Left ventricle myocardium superior (tissue), 1 donor: ENCODE measurements around the gene AGAP1. TPM values are rescaled to one million over a fixed set of nuclear protein-coding genes. Genes with fewer than 3 reads are reported as not detected.

ENCODE experiments used
- ATAC-seq: fragments of 200-7000 bp; cut with Tn5 transposase; one replicate; pipeline ENCODE4 v1.9.1; 2020; ENCODE audit warnings: mild to moderate bottlenecking, moderate library complexity
- DNase-seq: peaks from one replicate; pipeline ENCODE4 v3.0.0-alpha.2; 2020
- intact Hi-C: fragments of 100-400 bp; cut with micrococcal nuclease; formaldehyde crosslinking; loops from one replicate; pipeline ENCODE4 v1.11.0; 2022
- total RNA-seq: library from RNA; stranded (reverse); fragmentation: NEBNext Ultra II Directional; extraction: Animal tissue kit (Norgen Biotek cat#: 25700); gene quantifications from one replicate; pipeline ENCODE4 v1.2.1, GENCODE V29; 2021
- donor health status: DM: no; HTN: yes; CAD: no; lungs with severe emphysema.

Gene AGAP1
- total RNA-seq, 1 donor from 2014 or later: 22.3 TPM

DNA sequence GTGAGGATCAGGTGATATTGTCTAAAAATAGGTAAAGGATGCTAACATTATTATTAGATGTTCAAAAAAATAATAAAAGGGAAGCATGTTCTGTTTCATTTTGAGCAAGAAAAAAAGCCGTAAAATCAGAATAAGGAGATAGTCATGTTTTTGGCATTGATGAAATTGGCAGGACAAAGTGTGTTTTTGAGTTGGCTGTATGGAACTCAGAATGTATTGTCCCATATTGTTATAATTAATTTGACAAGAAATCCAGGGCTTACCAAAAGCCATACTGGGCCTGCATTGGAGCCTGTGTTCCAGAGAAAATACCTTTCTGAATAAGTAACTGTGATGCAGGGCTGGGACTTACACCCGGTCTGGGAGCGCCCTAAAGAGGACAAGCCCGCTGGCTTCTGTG, 232.0 kb downstream of the AGAP1 start:
- intact Hi-C loops: no loop called here
- ATAC-seq (peak; percentile 5), DNase-seq (no peak)

DNA sequence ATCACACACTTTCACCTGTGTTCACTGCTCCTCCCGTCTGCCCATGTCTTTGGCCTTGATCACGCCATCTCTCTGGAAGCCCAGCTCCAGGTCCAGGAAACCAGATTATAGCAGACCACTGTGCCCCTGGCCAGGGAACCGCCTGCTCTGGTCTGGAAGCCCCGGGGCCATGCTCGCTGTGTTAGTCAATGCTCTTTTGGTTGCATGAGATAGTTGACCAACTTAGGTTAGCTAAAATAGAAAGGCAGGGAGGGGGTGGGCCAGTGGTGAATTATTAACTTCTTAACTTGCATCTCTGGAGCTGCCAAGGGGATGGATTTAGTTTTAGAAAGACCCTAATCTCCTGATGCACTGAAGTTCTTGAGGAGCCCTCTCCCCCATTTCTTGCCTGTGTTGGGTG, 232.7 kb downstream of the AGAP1 start:
- intact Hi-C loops: no loop called here
- DNase-seq: no peak
- ATAC-seq: no peak

GRCh38 chr2:235727174-235727573, 233.3 kb downstream of the AGAP1 start:
- intact Hi-C loops: no loop called here
- peak; percentile 3 for ATAC-seq

GRCh38 chr2:235727891-235728799, 234.3 kb downstream of the AGAP1 start:
- intact Hi-C loops: no loop called here
- DNase-seq: no peak
- ATAC-seq: no peak

More at GRCh38 chr2:235727174-235727573, 233.3 kb downstream of the AGAP1 start:
- no peak for DNase-seq

GRCh38 chr2:235728800-235729556, 235.1 kb downstream of the AGAP1 start:
- ATAC-seq (peak; percentile 66), DNase-seq (peak; percentile 88)
- intact Hi-C loops: no loop called here

DNA sequence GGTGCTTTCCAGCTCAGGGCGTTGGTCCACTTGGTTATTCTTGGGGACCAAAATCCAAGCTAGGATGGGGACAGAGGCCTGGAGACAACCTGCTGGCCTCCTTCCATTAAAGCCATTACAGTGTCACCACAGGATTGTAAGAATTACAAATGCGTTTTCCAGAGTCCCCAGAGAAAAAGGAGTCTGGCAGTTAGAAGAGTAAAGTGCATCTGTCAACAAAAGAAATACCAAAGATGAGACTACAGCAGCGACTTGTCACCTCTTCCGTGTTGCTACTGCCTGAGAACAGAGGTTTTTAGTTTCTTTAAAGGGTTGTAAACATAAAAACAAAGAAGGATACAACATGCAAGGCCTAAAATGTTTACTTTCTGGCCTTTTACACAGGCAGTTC, 235.7 kb downstream of the AGAP1 start:
- intact Hi-C loops: no loop called here
- ATAC-seq (no peak), DNase-seq (no peak)

DNA sequence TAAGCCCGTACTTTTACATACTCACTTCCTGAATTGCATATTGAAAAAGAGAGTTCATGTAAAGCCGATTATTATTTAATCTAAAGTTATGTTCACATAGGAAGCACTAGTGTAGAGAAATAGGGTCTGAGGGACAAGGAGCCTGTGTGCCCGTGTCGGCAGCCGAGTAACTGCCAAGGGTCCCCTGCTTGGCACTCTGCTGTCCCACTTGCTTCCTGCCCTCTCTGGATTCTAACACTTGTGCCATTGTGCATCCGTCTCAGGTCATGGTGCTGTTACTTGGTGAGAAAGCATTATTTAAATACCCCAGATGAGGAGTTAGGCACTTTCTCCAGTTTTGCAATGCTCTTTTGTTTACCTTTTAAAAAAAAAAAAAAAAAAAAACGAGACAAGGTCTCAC, 236.3 kb downstream of the AGAP1 start:
- DNase-seq: no peak
- ATAC-seq: no peak
- intact Hi-C loops: no loop called here

DNA sequence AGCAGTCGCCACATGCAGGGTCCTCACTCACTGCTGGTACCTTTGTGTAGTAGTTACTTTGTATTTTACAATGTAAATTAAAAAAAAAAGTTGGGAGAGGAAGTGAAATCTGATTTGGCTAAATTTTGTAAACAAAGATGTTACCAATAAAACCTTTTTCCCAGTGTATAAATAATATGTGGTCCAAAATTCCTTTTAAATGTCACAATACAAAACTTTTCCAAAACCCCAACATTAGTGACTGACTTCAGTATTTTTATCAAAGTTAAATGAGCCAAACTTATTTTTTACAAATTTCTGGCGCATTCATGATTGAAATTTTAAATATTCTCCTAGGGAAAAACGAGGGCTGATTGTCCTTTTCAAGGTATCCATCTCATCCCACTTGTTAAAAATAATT, 239.9 kb downstream of the AGAP1 start:
- ATAC-seq (no peak), DNase-seq (no peak)
- intact Hi-C loops: no loop called here

- ATAC-seq (peak; percentile 8), DNase-seq (no peak)
- intact Hi-C loops: no loop called here
These were observed 240.3 kb downstream of the AGAP1 start for GRCh38 chr2:235734168-235734567.

- ATAC-seq (peak; percentile 82), DNase-seq (peak; percentile 70)
- intact Hi-C loops: no loop called here
These were observed 240.9 kb downstream of the AGAP1 start for GRCh38 chr2:235734688-235735231.

GRCh38 chr2:235737396-235737795, 243.6 kb downstream of the AGAP1 start:
- no peak for DNase-seq
- intact Hi-C loops: no loop called here
- ATAC-seq: no peak

DNA sequence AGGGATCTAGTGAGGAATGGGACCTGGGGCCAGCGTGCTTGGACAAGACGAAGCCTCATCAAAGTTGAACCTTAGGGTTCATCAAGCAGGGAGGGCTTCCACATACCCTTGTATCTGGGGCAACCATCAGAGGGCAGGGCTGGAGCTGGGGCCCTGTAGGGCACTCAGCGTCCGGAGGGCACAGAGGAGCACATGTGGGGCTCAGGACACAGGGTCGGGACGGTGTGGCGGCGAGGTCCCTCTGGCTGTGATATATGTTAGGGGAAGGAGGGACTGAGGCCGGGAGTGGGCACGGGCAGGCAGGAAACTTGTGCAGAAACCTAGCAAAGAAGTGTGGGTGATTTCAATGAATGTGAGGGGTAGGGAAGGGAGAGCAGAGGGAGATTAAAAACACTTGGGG, 244.0 kb downstream of the AGAP1 start:
- DNase-seq: no peak
- no peak for ATAC-seq
- intact Hi-C loops: no loop called here

DNA sequence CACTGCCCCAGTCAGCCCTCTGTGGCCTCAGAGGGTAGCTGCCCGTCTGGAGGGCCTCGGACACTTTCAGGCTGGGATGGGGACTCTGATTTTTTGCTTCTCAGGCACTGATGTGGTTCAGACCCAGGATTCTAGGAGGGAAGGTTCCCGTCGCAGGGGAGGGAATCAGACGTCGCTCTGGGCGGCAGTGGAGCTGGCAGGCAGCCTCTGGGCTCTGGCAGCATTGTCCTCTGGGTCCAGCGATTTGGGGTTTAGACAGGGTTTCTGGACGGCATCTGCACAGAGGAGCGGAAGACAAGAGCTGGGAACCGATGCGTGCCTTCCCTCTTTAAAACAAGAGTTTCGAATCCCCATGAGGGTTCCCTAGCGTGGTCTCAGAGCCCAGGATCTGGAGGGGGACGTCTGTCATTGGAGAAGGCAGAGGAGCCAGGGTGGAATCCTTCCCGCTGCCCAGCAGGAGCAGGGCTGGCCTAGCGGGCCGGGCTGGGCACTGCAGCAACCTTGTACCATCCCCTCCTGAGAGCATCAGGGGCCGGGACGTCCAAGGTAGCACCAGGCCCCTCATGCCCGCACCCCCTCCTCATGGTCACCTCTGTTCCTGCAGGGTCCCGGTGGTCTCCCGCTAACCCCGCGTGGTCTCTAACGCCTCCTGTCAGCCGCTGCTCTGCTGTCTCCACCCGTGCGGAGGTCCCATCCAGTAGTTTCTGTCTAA, 246.0 kb downstream of the AGAP1 start:
- ATAC-seq (no peak), DNase-seq (no peak)
- intact Hi-C loops: no loop called here

DNA sequence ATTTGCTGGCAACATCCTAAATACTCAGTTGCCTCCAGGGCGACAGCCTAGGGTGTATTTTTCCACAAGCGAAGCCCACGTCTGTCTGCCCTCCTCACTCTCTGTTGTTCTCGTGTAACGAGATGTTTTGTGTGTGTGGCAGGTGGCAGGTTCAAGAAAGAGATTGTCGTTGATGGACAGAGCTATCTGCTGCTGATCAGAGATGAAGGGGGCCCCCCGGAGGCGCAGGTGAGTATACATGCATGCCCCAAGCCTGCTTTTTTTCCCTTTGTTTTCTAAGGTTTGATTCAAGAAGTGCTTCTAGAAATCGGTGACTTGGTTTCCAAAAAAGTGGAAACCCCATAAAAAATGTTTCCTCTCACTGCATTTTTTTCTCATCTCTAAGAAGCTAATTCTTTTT, 247.0 kb downstream of the AGAP1 start:
- ATAC-seq (no peak), DNase-seq (no peak)
- intact Hi-C loops: no loop called here

- DNase-seq: no peak
- no peak for ATAC-seq
- intact Hi-C loops: loop anchor here (2.0 kb wide), 1 partner anchor 71 kb away; no protein-coding TSS in a partner anchor
These were observed 250.3 kb downstream of the AGAP1 start for GRCh38 chr2:235744161-235744560.

DNA sequence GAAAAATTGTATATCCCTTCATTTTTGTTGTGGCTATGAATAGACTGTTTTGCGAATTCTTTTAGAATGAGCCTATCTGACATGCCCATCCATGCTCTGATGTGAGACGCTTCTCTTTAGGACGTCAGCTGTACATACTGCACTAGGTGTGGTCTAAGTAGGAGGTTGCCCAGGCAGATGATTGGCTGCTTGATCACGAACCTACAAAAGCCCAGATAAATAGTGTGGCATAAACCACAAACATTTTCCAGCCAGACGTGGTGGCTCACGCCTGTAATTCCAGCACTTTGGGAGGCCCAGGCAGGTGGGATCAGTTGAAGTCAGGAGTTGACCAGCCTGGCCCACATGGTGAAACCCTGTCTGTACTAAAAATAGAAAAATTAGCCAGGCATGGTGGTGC, 251.8 kb downstream of the AGAP1 start:
- intact Hi-C loops: loop anchor here (2.0 to 5.0 kb wide), 2 partner anchors 73 to 608 kb away; no protein-coding TSS in a partner anchor
- DNase-seq (no peak), ATAC-seq (no peak)

- peak; percentile 89 for ATAC-seq
- intact Hi-C loops: loop anchor here (2.0 to 5.0 kb wide), 2 partner anchors 152 to 609 kb away; no protein-coding TSS in a partner anchor
- DNase-seq: peak; percentile 48
These were observed 252.6 kb downstream of the AGAP1 start for GRCh38 chr2:235746257-235746934.

- ATAC-seq (no peak), DNase-seq (no peak)
- intact Hi-C loops: loop anchor here (2.0 to 5.0 kb wide), 2 partner anchors 152 to 610 kb away; no protein-coding TSS in a partner anchor
These were observed 253.3 kb downstream of the AGAP1 start for GRCh38 chr2:235747001-235747785.
